ENCODE data around the gene BEST2.

BEST2 gene

GRCh38 chr19:12770922-12771321 lies 19.3 kb downstream of the BEST2 start:
- peaks cover 4% of the 10 kb centered on the region for H3K4me1 ChIP-seq (ENCODE audit: insufficient read depth, low read length, poor library complexity, severe bottlenecking)
- no peaks in the 10 kb centered on the region for H4K20me1 ChIP-seq (ENCODE audit: insufficient read depth, low read length, poor library complexity, severe bottlenecking)
- no peak overlapping the region for H3K4me2 ChIP-seq (ENCODE audit: low read depth, low read length, poor library complexity, severe bottlenecking)
- no peaks in the 10 kb centered on the region for H3F3A ChIP-seq (ENCODE audit: low read depth)
- H3K36me3 ChIP-seq (ENCODE audit: insufficient read depth, low read length), result no peaks in the 10 kb centered on the region
- no peak overlapping the region for H3K4me3 ChIP-seq (ENCODE audit: low read length, poor library complexity, severe bottlenecking)
- H3K9ac ChIP-seq (ENCODE audit: low read depth, low read length, poor library complexity, severe bottlenecking), result no peak overlapping the region
- TF ChIP-seq EZH2phosphoT487 (IDR thresholded peaks at IDR 0.05; ENCODE audit: borderline replicate concordance) (no peak), CTCF (conservative IDR thresholded peaks at IDR 0.05; ENCODE audit: low read length) (no peak)
- no peaks in the 10 kb centered on the region for H3K27me3 ChIP-seq (ENCODE audit: insufficient read depth, low read length, poor library complexity, severe bottlenecking)
- no peaks in the 10 kb centered on the region for H3K9me3 ChIP-seq (ENCODE audit: insufficient read depth, low read depth, low read length)
- H2AFZ ChIP-seq (ENCODE audit: low read length), result no peak overlapping the region
- H3K9me2 ChIP-seq (replicated peaks; ENCODE audit: low read depth, low read length), result no peaks in the 10 kb centered on the region
- no peaks in the 10 kb centered on the region for H3K79me2 ChIP-seq (ENCODE audit: insufficient read depth, low read length)

DNA sequence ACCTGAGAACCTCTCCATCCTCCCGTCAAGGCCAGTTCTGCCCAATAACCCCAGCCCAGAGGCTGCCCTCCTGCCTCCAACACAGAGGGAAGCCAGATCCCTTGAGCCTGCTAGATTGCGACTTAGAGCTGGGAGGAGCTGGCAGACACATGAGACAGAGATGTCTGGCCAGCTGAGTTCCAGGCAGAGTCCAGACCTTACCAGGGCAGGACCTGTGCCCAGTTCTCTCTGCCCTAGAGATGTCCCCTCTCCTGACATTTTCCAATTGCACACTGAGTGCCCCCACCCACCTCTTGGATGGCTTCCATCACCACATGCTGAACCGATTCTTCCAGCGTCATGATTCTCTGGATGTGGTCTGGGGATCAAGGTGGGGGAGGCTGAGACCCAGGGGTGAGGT lies 20.7 kb downstream of the BEST2 start:
- Histone ChIP-seq H4K20me1 (ENCODE audit: insufficient read depth, low read length, poor library complexity, severe bottlenecking) (no peaks in the 10 kb centered on the region), H3K27me3 (ENCODE audit: insufficient read depth, low read length, poor library complexity, severe bottlenecking) (no peaks in the 10 kb centered on the region), H3K4me2 (ENCODE audit: low read depth, low read length, poor library complexity, severe bottlenecking) (no peak overlapping the region), H2AFZ (ENCODE audit: low read length) (no peak overlapping the region), H3K4me1 (ENCODE audit: insufficient read depth, low read length, poor library complexity, severe bottlenecking) (peaks cover 5% of the 10 kb centered on the region), H3K9me3 (ENCODE audit: insufficient read depth, low read depth, low read length) (no peaks in the 10 kb centered on the region), H3K4me3 (ENCODE audit: low read length, poor library complexity, severe bottlenecking) (no peak overlapping the region), H3K79me2 (ENCODE audit: insufficient read depth, low read length) (no peaks in the 10 kb centered on the region), H3K36me3 (ENCODE audit: insufficient read depth, low read length) (no peaks in the 10 kb centered on the region), H3F3A (ENCODE audit: low read depth) (no peaks in the 10 kb centered on the region), H3K9ac (ENCODE audit: low read depth, low read length, poor library complexity, severe bottlenecking) (no peak overlapping the region), H3K9me2 (replicated peaks; ENCODE audit: low read depth, low read length) (no peaks in the 10 kb centered on the region)
- no peak for TF ChIP-seq EZH2phosphoT487 (IDR thresholded peaks at IDR 0.05; ENCODE audit: borderline replicate concordance)
- no peak for TF ChIP-seq CTCF (conservative IDR thresholded peaks at IDR 0.05; ENCODE audit: low read length)

DNA sequence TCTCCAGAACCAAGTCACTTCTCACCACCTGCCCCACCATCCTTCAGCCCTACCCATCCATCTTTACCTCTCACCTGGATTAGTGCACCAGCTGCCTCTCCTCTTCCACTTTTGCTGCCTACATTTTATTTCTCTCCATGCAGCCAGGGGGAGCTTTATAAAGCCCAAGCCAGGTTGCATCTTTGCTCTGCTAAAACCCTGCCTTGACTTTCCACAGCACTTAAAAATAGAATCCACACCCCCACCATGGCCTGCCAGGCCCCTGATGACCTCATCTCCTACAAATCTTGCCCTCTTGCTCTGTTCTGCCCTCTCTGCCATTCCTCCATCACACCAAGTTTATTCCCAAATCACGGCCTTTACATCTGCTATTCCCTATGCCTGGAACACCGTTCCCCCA lies 22.0 kb downstream of the BEST2 start:
- no peaks in the 10 kb centered on the region for H3F3A ChIP-seq (ENCODE audit: low read depth)
- no peak overlapping the region for H3K4me3 ChIP-seq (ENCODE audit: low read length, poor library complexity, severe bottlenecking)
- H4K20me1 ChIP-seq (ENCODE audit: insufficient read depth, low read length, poor library complexity, severe bottlenecking), result no peaks in the 10 kb centered on the region
- no peak overlapping the region for H3K4me2 ChIP-seq (ENCODE audit: low read depth, low read length, poor library complexity, severe bottlenecking)
- no peak overlapping the region for H3K9ac ChIP-seq (ENCODE audit: low read depth, low read length, poor library complexity, severe bottlenecking)
- H3K79me2 ChIP-seq (ENCODE audit: insufficient read depth, low read length), result no peaks in the 10 kb centered on the region
- no peak overlapping the region for H2AFZ ChIP-seq (ENCODE audit: low read length)
- H3K27me3 ChIP-seq (ENCODE audit: insufficient read depth, low read length, poor library complexity, severe bottlenecking), result no peaks in the 10 kb centered on the region
- H3K4me1 ChIP-seq (ENCODE audit: insufficient read depth, low read length, poor library complexity, severe bottlenecking), result peaks cover 16% of the 10 kb centered on the region
- H3K9me3 ChIP-seq (ENCODE audit: insufficient read depth, low read depth, low read length), result no peaks in the 10 kb centered on the region
- no peaks in the 10 kb centered on the region for H3K36me3 ChIP-seq (ENCODE audit: insufficient read depth, low read length)
- TF ChIP-seq EZH2phosphoT487 (IDR thresholded peaks at IDR 0.05; ENCODE audit: borderline replicate concordance), result no peak
- TF ChIP-seq CTCF (conservative IDR thresholded peaks at IDR 0.05; ENCODE audit: low read length), result peak; percentile 56
- no peaks in the 10 kb centered on the region for H3K9me2 ChIP-seq (replicated peaks; ENCODE audit: low read depth, low read length)

Measured in Loucy (cell line).